HEK293 (cell line): ENCODE measurements around the gene CENPC.

ENCODE experiments used
- CTCF ChIA-PET: fragments of 350-600 bp; formaldehyde crosslinking; extraction: SDS; loops from one replicate; lab custom pipeline; 2021; ENCODE audit warnings: antibody characterized with exemption; lab: Yijun Ruan, JAX
- POLR2A ChIA-PET: fragments of 300-600 bp; formaldehyde crosslinking; extraction: SDS; loops from one replicate; lab custom pipeline; 2020; ENCODE audit warnings: antibody characterized with exemption, inconsistent platforms; lab: Yijun Ruan, JAX
- H3K27ac ChIP-seq: fragments of 200-500 bp; sonication (Bioruptor generic); 2 replicates; pipeline ENCODE4 v1.5.1; 2014; ENCODE audit warnings: low read depth, low read length, control low read depth, inconsistent platforms; ENCODE audit errors: extremely low read depth
- H3K36me3 ChIP-seq, 2 experiments: fragments of 200-500 bp in 1 of 2; sonication (Bioruptor generic) in 1 of 2; 1 replicate in 1 of 2; 2 replicates in 1 of 2; pipeline ENCODE4 v1.5.1; 2014 to 2017; ENCODE audit warnings: inconsistent platforms in 2 of 2, low read length in 2 of 2; ENCODE audit not compliant: control insufficient read depth in 2 of 2, insufficient read depth in 1 of 2
- H3K4me1 ChIP-seq: fragments of 200-500 bp; sonication (Bioruptor generic); 2 replicates; pipeline ENCODE4 v1.5.1; 2014; ENCODE audit warnings: mild to moderate bottlenecking, low read length, inconsistent platforms; ENCODE audit not compliant: control insufficient read depth, insufficient read depth
- H3K4me3 ChIP-seq: 2 replicates; pipeline ENCODE4 v1.5.1; 2011; ENCODE audit warnings: low read depth, mild to moderate bottlenecking, control low read depth, low read length, moderate library complexity
- H3K9me3 ChIP-seq: fragments of 200-500 bp; sonication (Bioruptor generic); 2 replicates; pipeline ENCODE4 v1.5.1; 2014; ENCODE audit warnings: low read depth, low read length, inconsistent platforms; ENCODE audit not compliant: control insufficient read depth, insufficient read depth
- KLF8 ChIP-seq: fragments of 450-650 bp; formaldehyde crosslinking; IDR thresholded peaks from 2 replicates; pipeline ENCODE4 v1.5.1; 2016; ENCODE audit warnings: missing biosample characterization, missing genetic modification characterization
- ZIC2 ChIP-seq: fragments of 450-650 bp; formaldehyde crosslinking; IDR thresholded peaks from 2 replicates; pipeline ENCODE4 v1.5.1; 2016; ENCODE audit warnings: missing biosample characterization, missing genetic modification characterization
- ZNF121 ChIP-seq: fragments of 450-650 bp; formaldehyde crosslinking; IDR thresholded peaks from 2 replicates; pipeline ENCODE4 v1.5.1; 2016; ENCODE audit warnings: missing biosample characterization, missing genetic modification characterization
- ZNF155 ChIP-seq: fragments of 450-650 bp; formaldehyde crosslinking; IDR thresholded peaks from 2 replicates; pipeline ENCODE4 v1.5.1; 2016; ENCODE audit warnings: missing biosample characterization, missing genetic modification characterization
- ZNF202 ChIP-seq: fragments of 450-650 bp; formaldehyde crosslinking; IDR thresholded peaks from 2 replicates; pipeline ENCODE4 v1.5.1; 2016; ENCODE audit warnings: missing biosample characterization, missing genetic modification characterization, borderline replicate concordance
- ZNF585B ChIP-seq: fragments of 450-650 bp; formaldehyde crosslinking; IDR thresholded peaks from 2 replicates; pipeline ENCODE4 v1.5.1; 2016; ENCODE audit warnings: missing biosample characterization, missing genetic modification characterization
- ZNF623 ChIP-seq: fragments of 450-650 bp; formaldehyde crosslinking; IDR thresholded peaks from 2 replicates; pipeline ENCODE4 v1.5.1; 2016; ENCODE audit warnings: missing biosample characterization, missing genetic modification characterization
- ZNF660 ChIP-seq: fragments of 450-650 bp; IDR thresholded peaks from 2 replicates; pipeline ENCODE4 v1.5.1; 2018; ENCODE audit warnings: missing biosample characterization, mild to moderate bottlenecking, missing genetic modification characterization
- ZNF701 ChIP-seq: fragments of 450-650 bp; formaldehyde crosslinking; IDR thresholded peaks from 2 replicates; pipeline ENCODE4 v1.5.1; 2016; ENCODE audit warnings: missing biosample characterization, missing genetic modification characterization
- ZNF792 ChIP-seq: fragments of 450-650 bp; formaldehyde crosslinking; IDR thresholded peaks from 2 replicates; pipeline ENCODE4 v1.5.1; 2016; ENCODE audit warnings: missing biosample characterization, missing genetic modification characterization
- TF ChIP-seq, protein P1 (sequence below): fragments of 450-650 bp; formaldehyde crosslinking; conservative IDR thresholded peaks from 2 replicates; pipeline ENCODE4 v1.5.1; 2016; ENCODE audit warnings: low read depth, missing biosample characterization, missing genetic modification characterization
- TF ChIP-seq, protein P2 (sequence below): fragments of 450-650 bp; formaldehyde crosslinking; IDR thresholded peaks from 2 replicates; pipeline ENCODE4 v1.5.1; 2016; ENCODE audit warnings: missing biosample characterization, missing genetic modification characterization, borderline replicate concordance
- TF ChIP-seq, protein P3 (sequence below): fragments of 450-650 bp; formaldehyde crosslinking; conservative IDR thresholded peaks from 2 replicates; pipeline ENCODE4 v1.5.1; 2016; ENCODE audit warnings: low read depth, missing biosample characterization, missing genetic modification characterization
- TF ChIP-seq, protein P4 (sequence below): fragments of 450-650 bp; formaldehyde crosslinking; IDR thresholded peaks from 2 replicates; pipeline ENCODE4 v1.5.1; 2016; ENCODE audit warnings: missing biosample characterization, missing genetic modification characterization

CENPC gene

DNA sequence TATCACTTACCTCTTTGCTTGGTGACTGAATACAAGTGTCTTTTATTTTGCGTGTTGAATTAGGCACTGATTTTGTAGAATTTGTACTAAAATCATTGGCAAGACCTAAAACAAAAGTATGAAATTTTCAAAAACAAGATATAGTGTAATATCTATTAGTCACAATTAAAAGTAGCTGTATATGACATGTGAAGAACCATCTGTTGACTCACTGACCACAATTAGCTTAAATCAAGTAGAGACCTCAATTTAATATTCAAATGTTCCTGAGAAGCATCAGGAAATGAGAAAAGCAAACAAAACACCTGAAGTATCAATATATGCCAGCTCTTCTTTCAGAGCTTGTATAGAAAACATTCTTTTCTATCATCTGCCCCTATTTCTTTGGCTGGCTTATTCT, 5.5 kb downstream of the CENPC start (continued):
- TF ChIP-seq, protein P1, sequence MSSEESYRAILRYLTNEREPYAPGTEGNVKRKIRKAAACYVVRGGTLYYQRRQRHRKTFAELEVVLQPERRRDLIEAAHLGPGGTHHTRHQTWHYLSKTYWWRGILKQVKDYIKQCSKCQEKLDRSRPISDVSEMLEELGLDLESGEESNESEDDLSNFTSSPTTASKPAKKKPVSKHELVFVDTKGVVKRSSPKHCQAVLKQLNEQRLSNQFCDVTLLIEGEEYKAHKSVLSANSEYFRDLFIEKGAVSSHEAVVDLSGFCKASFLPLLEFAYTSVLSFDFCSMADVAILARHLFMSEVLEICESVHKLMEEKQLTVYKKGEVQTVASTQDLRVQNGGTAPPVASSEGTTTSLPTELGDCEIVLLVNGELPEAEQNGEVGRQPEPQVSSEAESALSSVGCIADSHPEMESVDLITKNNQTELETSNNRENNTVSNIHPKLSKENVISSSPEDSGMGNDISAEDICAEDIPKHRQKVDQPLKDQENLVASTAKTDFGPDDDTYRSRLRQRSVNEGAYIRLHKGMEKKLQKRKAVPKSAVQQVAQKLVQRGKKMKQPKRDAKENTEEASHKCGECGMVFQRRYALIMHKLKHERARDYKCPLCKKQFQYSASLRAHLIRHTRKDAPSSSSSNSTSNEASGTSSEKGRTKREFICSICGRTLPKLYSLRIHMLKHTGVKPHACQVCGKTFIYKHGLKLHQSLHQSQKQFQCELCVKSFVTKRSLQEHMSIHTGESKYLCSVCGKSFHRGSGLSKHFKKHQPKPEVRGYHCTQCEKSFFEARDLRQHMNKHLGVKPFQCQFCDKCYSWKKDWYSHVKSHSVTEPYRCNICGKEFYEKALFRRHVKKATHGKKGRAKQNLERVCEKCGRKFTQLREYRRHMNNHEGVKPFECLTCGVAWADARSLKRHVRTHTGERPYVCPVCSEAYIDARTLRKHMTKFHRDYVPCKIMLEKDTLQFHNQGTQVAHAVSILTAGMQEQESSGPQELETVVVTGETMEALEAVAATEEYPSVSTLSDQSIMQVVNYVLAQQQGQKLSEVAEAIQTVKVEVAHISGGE (tag by site-specific recombination): no peak
- TF ChIP-seq, protein P2, sequence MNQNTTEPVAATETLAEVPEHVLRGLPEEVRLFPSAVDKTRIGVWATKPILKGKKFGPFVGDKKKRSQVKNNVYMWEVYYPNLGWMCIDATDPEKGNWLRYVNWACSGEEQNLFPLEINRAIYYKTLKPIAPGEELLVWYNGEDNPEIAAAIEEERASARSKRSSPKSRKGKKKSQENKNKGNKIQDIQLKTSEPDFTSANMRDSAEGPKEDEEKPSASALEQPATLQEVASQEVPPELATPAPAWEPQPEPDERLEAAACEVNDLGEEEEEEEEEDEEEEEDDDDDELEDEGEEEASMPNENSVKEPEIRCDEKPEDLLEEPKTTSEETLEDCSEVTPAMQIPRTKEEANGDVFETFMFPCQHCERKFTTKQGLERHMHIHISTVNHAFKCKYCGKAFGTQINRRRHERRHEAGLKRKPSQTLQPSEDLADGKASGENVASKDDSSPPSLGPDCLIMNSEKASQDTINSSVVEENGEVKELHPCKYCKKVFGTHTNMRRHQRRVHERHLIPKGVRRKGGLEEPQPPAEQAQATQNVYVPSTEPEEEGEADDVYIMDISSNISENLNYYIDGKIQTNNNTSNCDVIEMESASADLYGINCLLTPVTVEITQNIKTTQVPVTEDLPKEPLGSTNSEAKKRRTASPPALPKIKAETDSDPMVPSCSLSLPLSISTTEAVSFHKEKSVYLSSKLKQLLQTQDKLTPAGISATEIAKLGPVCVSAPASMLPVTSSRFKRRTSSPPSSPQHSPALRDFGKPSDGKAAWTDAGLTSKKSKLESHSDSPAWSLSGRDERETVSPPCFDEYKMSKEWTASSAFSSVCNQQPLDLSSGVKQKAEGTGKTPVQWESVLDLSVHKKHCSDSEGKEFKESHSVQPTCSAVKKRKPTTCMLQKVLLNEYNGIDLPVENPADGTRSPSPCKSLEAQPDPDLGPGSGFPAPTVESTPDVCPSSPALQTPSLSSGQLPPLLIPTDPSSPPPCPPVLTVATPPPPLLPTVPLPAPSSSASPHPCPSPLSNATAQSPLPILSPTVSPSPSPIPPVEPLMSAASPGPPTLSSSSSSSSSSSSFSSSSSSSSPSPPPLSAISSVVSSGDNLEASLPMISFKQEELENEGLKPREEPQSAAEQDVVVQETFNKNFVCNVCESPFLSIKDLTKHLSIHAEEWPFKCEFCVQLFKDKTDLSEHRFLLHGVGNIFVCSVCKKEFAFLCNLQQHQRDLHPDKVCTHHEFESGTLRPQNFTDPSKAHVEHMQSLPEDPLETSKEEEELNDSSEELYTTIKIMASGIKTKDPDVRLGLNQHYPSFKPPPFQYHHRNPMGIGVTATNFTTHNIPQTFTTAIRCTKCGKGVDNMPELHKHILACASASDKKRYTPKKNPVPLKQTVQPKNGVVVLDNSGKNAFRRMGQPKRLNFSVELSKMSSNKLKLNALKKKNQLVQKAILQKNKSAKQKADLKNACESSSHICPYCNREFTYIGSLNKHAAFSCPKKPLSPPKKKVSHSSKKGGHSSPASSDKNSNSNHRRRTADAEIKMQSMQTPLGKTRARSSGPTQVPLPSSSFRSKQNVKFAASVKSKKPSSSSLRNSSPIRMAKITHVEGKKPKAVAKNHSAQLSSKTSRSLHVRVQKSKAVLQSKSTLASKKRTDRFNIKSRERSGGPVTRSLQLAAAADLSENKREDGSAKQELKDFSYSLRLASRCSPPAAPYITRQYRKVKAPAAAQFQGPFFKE (tag by site-specific recombination): no peak
- TF ChIP-seq, protein P3, sequence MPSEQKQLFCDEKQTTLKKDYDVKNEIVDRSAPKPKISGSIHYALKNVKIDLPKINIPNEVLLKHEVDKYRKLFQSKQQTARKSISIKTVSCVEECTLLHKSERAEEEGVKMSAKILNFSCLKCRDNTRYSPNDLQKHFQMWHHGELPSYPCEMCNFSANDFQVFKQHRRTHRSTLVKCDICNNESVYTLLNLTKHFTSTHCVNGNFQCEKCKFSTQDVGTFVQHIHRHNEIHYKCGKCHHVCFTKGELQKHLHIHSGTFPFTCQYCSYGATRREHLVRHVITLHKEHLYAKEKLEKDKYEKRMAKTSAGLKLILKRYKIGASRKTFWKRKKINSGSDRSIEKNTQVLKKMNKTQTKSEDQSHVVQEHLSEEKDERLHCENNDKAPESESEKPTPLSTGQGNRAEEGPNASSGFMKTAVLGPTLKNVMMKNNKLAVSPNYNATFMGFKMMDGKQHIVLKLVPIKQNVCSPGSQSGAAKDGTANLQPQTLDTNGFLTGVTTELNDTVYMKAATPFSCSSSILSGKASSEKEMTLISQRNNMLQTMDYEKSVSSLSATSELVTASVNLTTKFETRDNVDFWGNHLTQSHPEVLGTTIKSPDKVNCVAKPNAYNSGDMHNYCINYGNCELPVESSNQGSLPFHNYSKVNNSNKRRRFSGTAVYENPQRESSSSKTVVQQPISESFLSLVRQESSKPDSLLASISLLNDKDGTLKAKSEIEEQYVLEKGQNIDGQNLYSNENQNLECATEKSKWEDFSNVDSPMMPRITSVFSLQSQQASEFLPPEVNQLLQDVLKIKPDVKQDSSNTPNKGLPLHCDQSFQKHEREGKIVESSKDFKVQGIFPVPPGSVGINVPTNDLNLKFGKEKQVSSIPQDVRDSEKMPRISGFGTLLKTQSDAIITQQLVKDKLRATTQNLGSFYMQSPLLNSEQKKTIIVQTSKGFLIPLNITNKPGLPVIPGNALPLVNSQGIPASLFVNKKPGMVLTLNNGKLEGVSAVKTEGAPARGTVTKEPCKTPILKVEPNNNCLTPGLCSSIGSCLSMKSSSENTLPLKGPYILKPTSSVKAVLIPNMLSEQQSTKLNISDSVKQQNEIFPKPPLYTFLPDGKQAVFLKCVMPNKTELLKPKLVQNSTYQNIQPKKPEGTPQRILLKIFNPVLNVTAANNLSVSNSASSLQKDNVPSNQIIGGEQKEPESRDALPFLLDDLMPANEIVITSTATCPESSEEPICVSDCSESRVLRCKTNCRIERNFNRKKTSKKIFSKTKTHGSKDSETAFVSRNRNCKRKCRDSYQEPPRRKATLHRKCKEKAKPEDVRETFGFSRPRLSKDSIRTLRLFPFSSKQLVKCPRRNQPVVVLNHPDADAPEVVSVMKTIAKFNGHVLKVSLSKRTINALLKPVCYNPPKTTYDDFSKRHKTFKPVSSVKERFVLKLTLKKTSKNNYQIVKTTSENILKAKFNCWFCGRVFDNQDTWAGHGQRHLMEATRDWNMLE: no peak

DNA sequence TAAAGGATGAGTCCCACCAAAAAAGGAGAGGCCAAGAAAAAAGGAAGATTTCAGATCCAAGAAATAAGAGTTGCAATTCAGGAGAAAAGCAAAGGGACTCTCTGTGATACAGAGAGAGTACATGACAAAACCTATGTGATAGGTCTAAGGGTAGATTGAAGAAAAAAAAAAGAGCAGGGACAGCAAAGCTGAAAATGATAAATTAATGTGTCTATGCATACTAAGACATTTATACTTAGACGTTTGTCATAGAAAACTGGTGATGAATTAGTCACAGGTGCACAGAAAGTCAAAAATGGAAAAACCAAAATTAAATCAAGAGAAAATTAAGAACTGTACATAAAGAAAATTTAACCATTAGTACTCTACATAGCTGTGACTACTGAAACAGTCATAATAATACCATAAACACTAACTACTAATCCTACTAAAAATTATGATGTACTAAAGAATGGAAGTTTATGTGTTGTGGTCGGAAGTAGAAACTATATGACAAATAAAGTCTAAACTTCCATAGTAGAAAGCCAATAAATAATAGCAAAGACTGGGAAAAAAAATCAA, 9.9 kb downstream of the CENPC start:
- Histone ChIP-seq H3K27ac (no peak overlapping the region), H3K9me3 (no peaks in the 10 kb centered on the region), H3K36me3 (peaks cover 14 to 73% of the 10 kb centered on the region in 2 experiments), H3K4me3 (no peak overlapping the region), H3K4me1 (no peaks in the 10 kb centered on the region; the same call in 1 of the 2 replicates)
- CTCF ChIA-PET: interaction anchor here (0.7 kb wide), 1 partner anchor 33 kb away, joined by 6 read pairs; no protein-coding TSS in a partner anchor
- POLR2A ChIA-PET: no interaction called here
- no peak for TF ChIP-seq ZNF660 (tag by site-specific recombination)
- no peak for TF ChIP-seq ZNF121 (tag by site-specific recombination)
- no peak for TF ChIP-seq KLF8
- no peak for TF ChIP-seq ZNF585B (tag by site-specific recombination)
- TF ChIP-seq, protein P4, sequence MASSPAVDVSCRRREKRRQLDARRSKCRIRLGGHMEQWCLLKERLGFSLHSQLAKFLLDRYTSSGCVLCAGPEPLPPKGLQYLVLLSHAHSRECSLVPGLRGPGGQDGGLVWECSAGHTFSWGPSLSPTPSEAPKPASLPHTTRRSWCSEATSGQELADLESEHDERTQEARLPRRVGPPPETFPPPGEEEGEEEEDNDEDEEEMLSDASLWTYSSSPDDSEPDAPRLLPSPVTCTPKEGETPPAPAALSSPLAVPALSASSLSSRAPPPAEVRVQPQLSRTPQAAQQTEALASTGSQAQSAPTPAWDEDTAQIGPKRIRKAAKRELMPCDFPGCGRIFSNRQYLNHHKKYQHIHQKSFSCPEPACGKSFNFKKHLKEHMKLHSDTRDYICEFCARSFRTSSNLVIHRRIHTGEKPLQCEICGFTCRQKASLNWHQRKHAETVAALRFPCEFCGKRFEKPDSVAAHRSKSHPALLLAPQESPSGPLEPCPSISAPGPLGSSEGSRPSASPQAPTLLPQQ (tag by site-specific recombination): no peak
- TF ChIP-seq ZNF701 (tag by site-specific recombination): no peak
- no peak for TF ChIP-seq ZIC2 (tag by site-specific recombination)
- TF ChIP-seq ZNF792 (tag by site-specific recombination): no peak
- no peak for TF ChIP-seq ZNF202
- no peak for TF ChIP-seq ZNF155 (tag by site-specific recombination)
- no peak for TF ChIP-seq ZNF623 (tag by site-specific recombination)
- TF ChIP-seq, protein P3: no peak
